OCI-LY7 (cell line): ENCODE results near the gene ACTL7B. TPM values are rescaled to one million over a fixed set of nuclear protein-coding genes. Genes with fewer than 3 reads are reported as not detected.

ENCODE experiments used
- BruUV-seq: library from RNA; stranded (reverse); fragments of 400-500 nt; replicated peaks from 2 replicates; lab custom pipeline; 2021; lab: Mats Ljungman, UMichigan
- CTCF ChIA-PET: fragments of 300-600 bp; sonication (Branson Sonifier 250); formaldehyde crosslinking; loops from one replicate; lab custom pipeline; 2022; ENCODE audit warnings: antibody characterized with exemption; ENCODE audit not compliant: unreplicated experiment; lab: Charles Lee
- POLR2A ChIA-PET: fragments of 300-600 bp; sonication (Branson Sonifier 250); formaldehyde crosslinking; loops from one replicate; lab custom pipeline; 2022; ENCODE audit warnings: antibody characterized with exemption; lab: Charles Lee
- DNase-seq: peaks from one replicate; pipeline ENCODE4 v3.0.0-alpha.2; 2015; ENCODE audit warnings: low spot score
- H2AFZ ChIP-seq: fragments of 200-600 bp; sonication (generic), shearing (Covaris generic); 2 replicates; pipeline ENCODE4 v1.6.1; 2014; ENCODE audit warnings: mild to moderate bottlenecking, antibody characterized with exemption, low read length, moderate library complexity
- H3K27ac ChIP-seq: fragments of 200-600 bp; sonication (generic); 2 replicates; pipeline ENCODE4 v1.5.1; 2014; ENCODE audit warnings: mixed run types, low read depth, mild to moderate bottlenecking, moderate library complexity, low read length, inconsistent platforms; ENCODE audit not compliant: poor library complexity, severe bottlenecking
- H3K36me3 ChIP-seq: fragments of 200-600 bp; sonication (generic); 2 replicates; pipeline ENCODE4 v1.6.1; 2014; ENCODE audit warnings: mild to moderate bottlenecking, antibody characterized with exemption, low read length, moderate library complexity, mixed read lengths; ENCODE audit not compliant: insufficient read depth
- H3K4me1 ChIP-seq: fragments of 200-600 bp; sonication (generic); 2 replicates; pipeline ENCODE4 v1.5.1; 2014; ENCODE audit warnings: mild to moderate bottlenecking, low read length; ENCODE audit not compliant: insufficient read depth, poor library complexity, severe bottlenecking
- H3K4me2 ChIP-seq: fragments of 200-600 bp; sonication (generic); 2 replicates; pipeline ENCODE4 v1.6.1; 2014; ENCODE audit warnings: mild to moderate bottlenecking, low read length
- H3K4me3 ChIP-seq: fragments of 200-600 bp; sonication (generic); 2 replicates; pipeline ENCODE4 v1.5.1; 2014; ENCODE audit warnings: mild to moderate bottlenecking, low read depth, low read length; ENCODE audit not compliant: poor library complexity, severe bottlenecking
- H3K79me2 ChIP-seq: fragments of 200-600 bp; sonication (generic); 2 replicates; pipeline ENCODE4 v1.6.1; 2016; ENCODE audit warnings: low read depth, mild to moderate bottlenecking, low read length, moderate library complexity, mixed read lengths; ENCODE audit not compliant: insufficient read depth
- H3K9me2 ChIP-seq: fragments of 200-600 bp; sonication (generic); 2 replicates; pipeline ENCODE4 v1.6.1; 2016; ENCODE audit warnings: mild to moderate bottlenecking, low read length, mixed read lengths; ENCODE audit not compliant: insufficient read depth
- H3K9me3 ChIP-seq: fragments of 200-600 bp; sonication (generic); 2 replicates; pipeline ENCODE4 v1.6.1; 2014; ENCODE audit warnings: mild to moderate bottlenecking, mixed run types, low read length, mixed read lengths
- H4K20me1 ChIP-seq: fragments of 200-600 bp; sonication (generic); 2 replicates; pipeline ENCODE4 v1.6.1; 2014; ENCODE audit warnings: mild to moderate bottlenecking, antibody characterized with exemption, low read length, moderate library complexity, mixed read lengths; ENCODE audit not compliant: insufficient read depth
- EZH2phosphoT487 ChIP-seq: fragments of 200-600 bp; sonication (generic); IDR thresholded peaks from 2 replicates; pipeline ENCODE4 v1.6.1; 2018; ENCODE audit warnings: low read depth, borderline replicate concordance, mild to moderate bottlenecking, mixed run types, antibody characterized with exemption, low read length, moderate library complexity, mixed read lengths
- intact Hi-C: fragments of 100-400 bp; cut with micrococcal nuclease; formaldehyde crosslinking; loops from one replicate; pipeline ENCODE4 v1.10.0; 2022; ENCODE audit not compliant: unreplicated experiment
- total RNA-seq, 2 experiments: library from RNA; depleted of rRNA in 1 of 2; stranded (reverse); fragments of >200 nt in 1 of 2; shearing (Covaris generic) in 1 of 2; gene quantifications; 2 replicates each; pipeline ENCODE4 v1.2.3, GENCODE V29; 2014 to 2022
- TF ChIP-seq, protein P1 (sequence below): fragments of 200-600 bp; sonication (generic); conservative IDR thresholded peaks from 2 replicates; pipeline ENCODE4 v1.5.1; 2014; ENCODE audit warnings: mild to moderate bottlenecking, antibody characterized with exemption, low read length, moderate library complexity, mixed read lengths

The ACTL7B gene
- total RNA-seq, 2 experiments from 2014 or later, result not detected

DNA sequence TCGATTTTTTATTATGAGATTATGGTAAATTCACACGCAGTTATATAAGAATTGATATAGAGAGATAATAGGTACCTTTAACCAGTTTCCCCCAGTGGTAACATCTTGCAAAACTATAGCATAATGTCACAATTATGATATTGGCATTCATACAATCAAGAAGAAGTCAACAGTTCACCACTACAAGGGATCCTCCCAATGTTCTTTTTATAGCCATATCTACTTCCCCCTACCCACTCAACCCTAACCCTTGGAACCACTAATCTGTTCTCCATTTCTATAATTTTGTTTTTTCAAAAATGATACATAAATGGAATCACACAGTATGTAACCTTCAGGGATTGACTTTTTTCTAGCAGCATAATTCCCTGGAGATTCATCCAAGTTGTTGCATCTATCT, 9.8 kb downstream of the ACTL7B start:
- H3K9me2 ChIP-seq, result no peaks in the 10 kb centered on the region
- DNase-seq, result no peak
- intact Hi-C loops, result no loop called here
- POLR2A ChIA-PET, result no interaction called here
- H3K27ac ChIP-seq, result no peak overlapping the region
- H3K36me3 ChIP-seq, result no peaks in the 10 kb centered on the region
- TF ChIP-seq, protein P1, sequence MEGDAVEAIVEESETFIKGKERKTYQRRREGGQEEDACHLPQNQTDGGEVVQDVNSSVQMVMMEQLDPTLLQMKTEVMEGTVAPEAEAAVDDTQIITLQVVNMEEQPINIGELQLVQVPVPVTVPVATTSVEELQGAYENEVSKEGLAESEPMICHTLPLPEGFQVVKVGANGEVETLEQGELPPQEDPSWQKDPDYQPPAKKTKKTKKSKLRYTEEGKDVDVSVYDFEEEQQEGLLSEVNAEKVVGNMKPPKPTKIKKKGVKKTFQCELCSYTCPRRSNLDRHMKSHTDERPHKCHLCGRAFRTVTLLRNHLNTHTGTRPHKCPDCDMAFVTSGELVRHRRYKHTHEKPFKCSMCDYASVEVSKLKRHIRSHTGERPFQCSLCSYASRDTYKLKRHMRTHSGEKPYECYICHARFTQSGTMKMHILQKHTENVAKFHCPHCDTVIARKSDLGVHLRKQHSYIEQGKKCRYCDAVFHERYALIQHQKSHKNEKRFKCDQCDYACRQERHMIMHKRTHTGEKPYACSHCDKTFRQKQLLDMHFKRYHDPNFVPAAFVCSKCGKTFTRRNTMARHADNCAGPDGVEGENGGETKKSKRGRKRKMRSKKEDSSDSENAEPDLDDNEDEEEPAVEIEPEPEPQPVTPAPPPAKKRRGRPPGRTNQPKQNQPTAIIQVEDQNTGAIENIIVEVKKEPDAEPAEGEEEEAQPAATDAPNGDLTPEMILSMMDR, result no peak
- no peak for TF ChIP-seq EZH2phosphoT487
- CTCF ChIA-PET, result no interaction called here
- H3K4me2 ChIP-seq, result no peak overlapping the region
- no TSS peak for BruUV-seq
- no peaks in the 10 kb centered on the region for H3K79me2 ChIP-seq
- no peak overlapping the region for H2AFZ ChIP-seq
- no peaks in the 10 kb centered on the region for H3K4me1 ChIP-seq
- H3K4me3 ChIP-seq, result no peak overlapping the region
- no peaks in the 10 kb centered on the region for H4K20me1 ChIP-seq
- H3K9me3 ChIP-seq, result no peaks in the 10 kb centered on the region

DNA sequence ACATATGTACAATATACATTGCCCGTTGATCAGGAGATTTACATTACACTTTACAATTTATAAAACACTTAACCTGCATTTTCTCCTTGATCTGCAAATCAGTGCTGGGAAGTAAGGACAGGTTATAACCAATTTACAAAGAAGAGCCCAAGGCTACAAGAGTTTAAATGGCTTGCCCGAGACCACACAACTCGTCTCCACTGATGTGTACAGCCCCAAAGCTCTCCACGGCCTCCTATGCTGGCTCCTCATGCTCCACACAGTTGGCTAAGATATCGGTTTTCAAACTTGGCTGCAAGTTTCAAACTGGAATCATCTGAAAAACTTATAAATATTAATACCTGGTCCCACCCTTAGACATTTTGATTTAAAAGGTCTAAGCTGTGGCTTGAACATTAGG, 10.3 kb downstream of the ACTL7B start:
- Histone ChIP-seq H3K79me2 (no peaks in the 10 kb centered on the region), H2AFZ (no peak overlapping the region), H3K27ac (no peak overlapping the region), H3K9me2 (no peaks in the 10 kb centered on the region), H3K4me3 (no peak overlapping the region), H3K9me3 (no peaks in the 10 kb centered on the region), H3K4me2 (no peak overlapping the region), H4K20me1 (no peaks in the 10 kb centered on the region), H3K36me3 (no peaks in the 10 kb centered on the region), H3K4me1 (no peaks in the 10 kb centered on the region)
- no peak for TF ChIP-seq EZH2phosphoT487
- TF ChIP-seq, protein P1, result no peak
- BruUV-seq, result no TSS peak
- intact Hi-C loops, result no loop called here
- ChIA-PET POLR2A (no interaction called here), CTCF (no interaction called here)
- no peak for DNase-seq

DNA sequence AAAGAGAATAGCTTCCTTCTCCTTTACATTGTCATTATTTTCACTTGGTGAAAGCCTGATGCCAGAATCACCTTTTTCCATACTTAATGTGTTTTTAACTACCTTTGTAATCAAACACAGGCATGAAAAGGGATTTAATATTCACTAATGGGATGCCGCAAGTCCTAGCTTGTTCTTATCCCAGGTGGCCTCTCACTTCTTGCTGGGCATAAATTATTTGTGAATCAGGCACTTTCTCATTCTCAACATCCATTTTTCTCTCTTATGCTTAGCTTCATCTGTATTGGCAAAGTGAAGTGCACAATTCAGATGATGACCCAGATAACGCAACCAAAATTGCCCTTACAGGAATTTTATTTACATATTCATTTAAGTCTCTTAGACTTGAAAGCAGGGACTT, 10.9 kb downstream of the ACTL7B start:
- TF ChIP-seq, protein P1, result no peak
- TF ChIP-seq EZH2phosphoT487, result no peak

More for the DNA sequence above, 10.9 kb downstream of the ACTL7B start:
- Histone ChIP-seq H3K4me2 (no peak overlapping the region), H3K36me3 (no peaks in the 10 kb centered on the region), H3K4me3 (no peak overlapping the region), H2AFZ (no peak overlapping the region), H3K27ac (no peak overlapping the region), H4K20me1 (no peaks in the 10 kb centered on the region), H3K9me3 (no peaks in the 10 kb centered on the region), H3K79me2 (no peaks in the 10 kb centered on the region), H3K4me1 (no peaks in the 10 kb centered on the region), H3K9me2 (no peaks in the 10 kb centered on the region)
- intact Hi-C loops, result no loop called here
- no peak for DNase-seq
- POLR2A ChIA-PET, result interaction anchor here (0.5 kb wide), 1 partner anchor 1019 kb away, joined by 3 read pairs; no protein-coding TSS in a partner anchor
- no TSS peak for BruUV-seq
- CTCF ChIA-PET, result no interaction called here
